HFF-Myc (cell line): ENCODE data around the gene TSPAN13.

Source experiments
- DNase-seq: peaks from one replicate; pipeline ENCODE4 v3.0.0-alpha.2; 2011; ENCODE audit warnings: low read depth; ENCODE audit errors: extremely low read depth
- H3K4me3 ChIP-seq: replicated peaks from 2 replicates; pipeline ENCODE4 v1.5.1; 2011; ENCODE audit warnings: low read depth, mild to moderate bottlenecking, control low read depth, low read length
- TF ChIP-seq, protein P1 (sequence below): IDR thresholded peaks from 2 replicates; pipeline ENCODE4 v1.5.1; 2012; ENCODE audit warnings: mild to moderate bottlenecking, low read depth, low read length, control low read depth; ENCODE audit errors: missing control alignments

Gene TSPAN13

GRCh38 chr7:16787127-16787526 is 33.6 kb downstream of the TSPAN13 start:
- TF ChIP-seq, protein P1, sequence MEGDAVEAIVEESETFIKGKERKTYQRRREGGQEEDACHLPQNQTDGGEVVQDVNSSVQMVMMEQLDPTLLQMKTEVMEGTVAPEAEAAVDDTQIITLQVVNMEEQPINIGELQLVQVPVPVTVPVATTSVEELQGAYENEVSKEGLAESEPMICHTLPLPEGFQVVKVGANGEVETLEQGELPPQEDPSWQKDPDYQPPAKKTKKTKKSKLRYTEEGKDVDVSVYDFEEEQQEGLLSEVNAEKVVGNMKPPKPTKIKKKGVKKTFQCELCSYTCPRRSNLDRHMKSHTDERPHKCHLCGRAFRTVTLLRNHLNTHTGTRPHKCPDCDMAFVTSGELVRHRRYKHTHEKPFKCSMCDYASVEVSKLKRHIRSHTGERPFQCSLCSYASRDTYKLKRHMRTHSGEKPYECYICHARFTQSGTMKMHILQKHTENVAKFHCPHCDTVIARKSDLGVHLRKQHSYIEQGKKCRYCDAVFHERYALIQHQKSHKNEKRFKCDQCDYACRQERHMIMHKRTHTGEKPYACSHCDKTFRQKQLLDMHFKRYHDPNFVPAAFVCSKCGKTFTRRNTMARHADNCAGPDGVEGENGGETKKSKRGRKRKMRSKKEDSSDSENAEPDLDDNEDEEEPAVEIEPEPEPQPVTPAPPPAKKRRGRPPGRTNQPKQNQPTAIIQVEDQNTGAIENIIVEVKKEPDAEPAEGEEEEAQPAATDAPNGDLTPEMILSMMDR, result no peak
- no peak overlapping the region for H3K4me3 ChIP-seq

GRCh38 chr7:16791071-16791470 is 37.5 kb downstream of the TSPAN13 start:
- H3K4me3 ChIP-seq, result no peak overlapping the region
- DNase-seq, result no peak

More at GRCh38 chr7:16787127-16787526, 33.6 kb downstream of the TSPAN13 start:
- DNase-seq, result no peak

DNA sequence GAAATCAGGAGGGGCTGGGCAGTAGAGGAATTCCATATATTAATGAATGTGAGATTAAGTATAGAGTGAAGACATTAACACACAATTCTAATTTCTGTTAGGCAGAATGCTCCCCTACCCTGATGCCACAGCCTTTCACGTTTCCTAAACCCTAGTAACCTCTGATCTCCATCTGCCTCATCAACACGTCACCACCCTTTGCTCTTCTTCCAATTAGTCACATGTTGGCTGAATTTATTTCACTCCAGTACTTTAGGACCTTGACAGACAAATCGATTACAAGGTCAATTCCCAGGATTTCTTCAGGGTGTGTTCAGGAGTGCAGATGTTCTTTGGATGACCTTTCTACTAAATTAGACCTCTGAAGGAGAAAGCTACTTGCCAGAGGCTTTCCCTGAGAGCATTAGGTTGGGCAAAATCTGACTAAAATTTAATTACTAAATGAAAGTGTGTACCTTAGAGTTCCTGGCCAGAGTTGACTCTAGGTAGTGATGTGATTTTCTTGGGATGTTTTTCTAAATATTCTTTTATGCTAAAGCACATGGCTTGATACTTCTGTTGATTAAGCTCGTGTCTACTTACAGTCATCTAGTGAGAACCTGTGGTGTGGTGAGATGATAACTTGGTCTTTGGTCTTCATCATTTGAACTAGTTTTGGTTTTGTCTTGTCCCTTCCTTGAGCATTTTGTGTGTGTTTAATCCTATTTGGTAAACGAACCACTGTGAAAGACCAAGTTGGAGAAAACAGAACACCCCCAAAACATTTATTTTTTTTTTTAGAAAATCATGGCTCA is 38.5 kb downstream of the TSPAN13 start:
- no peak for DNase-seq
- TF ChIP-seq, protein P1, result no peak
- no peak overlapping the region for H3K4me3 ChIP-seq

More at GRCh38 chr7:16791071-16791470, 37.5 kb downstream of the TSPAN13 start:
- TF ChIP-seq, protein P1, result no peak

- TF ChIP-seq, protein P1, result no peak
- H3K4me3 ChIP-seq, result no peak overlapping the region
- DNase-seq, result no peak
Measured at GRCh38 chr7:16794986-16795385, 41.4 kb downstream of the TSPAN13 start.

GRCh38 chr7:16795624-16796023 is 42.1 kb downstream of the TSPAN13 start:
- H3K4me3 ChIP-seq, result no peak overlapping the region
- peak; percentile 37 for DNase-seq
- TF ChIP-seq, protein P1, result no peak

- no peak overlapping the region for H3K4me3 ChIP-seq
- TF ChIP-seq, protein P1, result peak; percentile 42
- DNase-seq, result peak; percentile 62
Measured at GRCh38 chr7:16801111-16801542, 47.6 kb downstream of the TSPAN13 start.
